K562 (cell line): Measurements from ENCODE around the gene LRRC10B. TPM values are rescaled to one million over a fixed set of nuclear protein-coding genes. Genes with fewer than 3 reads are reported as not detected.

Experiments used
- CHD1 ChIP-seq: fragments of 200-600 bp; sonication (generic); IDR thresholded peaks from one replicate; pipeline ENCODE4 v1.6.1; 2012; ENCODE audit warnings: mild to moderate bottlenecking, moderate library complexity, low read length, inconsistent platforms
- CREB1 ChIP-seq, 2 experiments: sonication (generic) in 1 of 2; formaldehyde crosslinking in 1 of 2; IDR thresholded peaks; 2 replicates each; pipeline versions ENCODE4 v1.6.1 to v1.8.0; 2012 to 2022; ENCODE audit warnings: inconsistent platforms in 1 of 2, mild to moderate bottlenecking in 1 of 2, missing genetic modification reagents in 1 of 2, moderate library complexity in 1 of 2
- ELF1 ChIP-seq: fragments of 200-800 bp; sonication (Bioruptor generic); IDR thresholded peaks from 2 replicates; pipeline ENCODE4 v1.6.1; 2016; ENCODE audit warnings: missing genetic modification characterization, missing compliant biosample characterization
- GABPB1 ChIP-seq: sonication (generic); formaldehyde crosslinking; IDR thresholded peaks from 2 replicates; pipeline ENCODE4 v1.8.0; 2022; ENCODE audit warnings: mild to moderate bottlenecking, missing genetic modification reagents
- OTX1 ChIP-seq: fragments of 450-650 bp; formaldehyde crosslinking; IDR thresholded peaks from 2 replicates; pipeline ENCODE4 v1.4.0; 2022; ENCODE audit warnings: mild to moderate bottlenecking
- PHB2 ChIP-seq: fragments of 450-650 bp; IDR thresholded peaks from 2 replicates; pipeline ENCODE4 v1.6.1; 2017; ENCODE audit warnings: low read depth
- RAD51 ChIP-seq: fragments of 450-650 bp; IDR thresholded peaks from 2 replicates; pipeline ENCODE4 v1.7.1; 2016; ENCODE audit warnings: low read depth, mild to moderate bottlenecking, borderline replicate concordance
- RBM22 ChIP-seq: fragments of 200-400 bp; formaldehyde crosslinking; IDR thresholded peaks from 2 replicates; pipeline ENCODE4 v1.6.1; 2018; ENCODE audit warnings: low read length, low read depth; ENCODE audit not compliant: poor library complexity, severe bottlenecking
- RBM39 ChIP-seq: fragments of 200-400 bp; formaldehyde crosslinking; optimal IDR thresholded peaks from 2 replicates; pipeline ENCODE3; 2018; ENCODE audit warnings: low read depth, low read length
- RFX5 ChIP-seq: IDR thresholded peaks from 2 replicates; pipeline ENCODE4 v1.6.1; 2011; ENCODE audit warnings: low read depth, mild to moderate bottlenecking, improper control_type of control experiment, low read length
- SP2 ChIP-seq: IDR thresholded peaks from 2 replicates; pipeline ENCODE4 v1.6.1; 2011; ENCODE audit warnings: mild to moderate bottlenecking, low read depth, low read length, moderate library complexity; ENCODE audit not compliant: poor library complexity, severe bottlenecking; ENCODE audit errors: extremely low read depth
- ZNF740 ChIP-seq, 3 experiments: fragments of 200-800 bp in 1 of 3; sonication (Bioruptor generic) in 1 of 3; sonication (generic) in 1 of 3; formaldehyde crosslinking in 1 of 3; IDR thresholded peaks; 2 replicates each; pipeline versions ENCODE4 v1.6.1 to v1.8.0; 2016 to 2022; ENCODE audit warnings: mild to moderate bottlenecking in 2 of 3, missing compliant biosample characterization in 2 of 3, missing genetic modification characterization in 2 of 3, missing genetic modification reagents in 1 of 3
- polyA plus RNA-seq, 8 experiments: library from polyadenylated mRNA; depleted of rRNA in 4 of 8; stranded (reverse) in 5 of 8; unstranded in 3 of 8; fragments of >200 nt; fragmentation: Nextera tagmentation in 2 of 8; fragmentation: Illumina TruSeq in 1 of 8; extraction: Ambion mirVana in 2 of 8; extraction: Trizol in 1 of 8; gene quantifications; 2 replicates each; pipeline versions ENCODE4 v1.2.1 to v1.2.3, GENCODE V29; 2011 to 2014; ENCODE audit warnings: inconsistent platforms in 1 of 8, missing spikeins in 1 of 8
- total RNA-seq, 7 experiments: library from RNA; depleted of rRNA in 6 of 7; stranded (reverse); fragments of >200 nt in 6 of 7; fragmentation: Illumina TruSeq in 2 of 7; extraction: Trizol in 2 of 7; gene quantifications; 2 replicates each; pipeline versions ENCODE4 v1.2.1 to v1.2.3, GENCODE V29; 2011 to 2021; ENCODE audit warnings: low replicate concordance in 1 of 7
- TF ChIP-seq, protein P1 (sequence below): fragments of 150-350 bp; IDR thresholded peaks from 2 replicates; pipeline ENCODE4 v1.6.1; 2014; ENCODE audit warnings: low read depth, mild to moderate bottlenecking, low read length, borderline replicate concordance
- TF ChIP-seq, protein P2 (sequence below): sonication (generic); formaldehyde crosslinking; IDR thresholded peaks from 2 replicates; pipeline ENCODE4 v1.8.1; 2023; ENCODE audit warnings: mild to moderate bottlenecking, missing genetic modification reagents

The LRRC10B gene
- total and polyA plus RNA-seq, 9 of the 15 experiments (the other 6 are each of a cell fraction or from before 2014, with no cell fraction given): 0.11 TPM; not detected in 8

DNA sequence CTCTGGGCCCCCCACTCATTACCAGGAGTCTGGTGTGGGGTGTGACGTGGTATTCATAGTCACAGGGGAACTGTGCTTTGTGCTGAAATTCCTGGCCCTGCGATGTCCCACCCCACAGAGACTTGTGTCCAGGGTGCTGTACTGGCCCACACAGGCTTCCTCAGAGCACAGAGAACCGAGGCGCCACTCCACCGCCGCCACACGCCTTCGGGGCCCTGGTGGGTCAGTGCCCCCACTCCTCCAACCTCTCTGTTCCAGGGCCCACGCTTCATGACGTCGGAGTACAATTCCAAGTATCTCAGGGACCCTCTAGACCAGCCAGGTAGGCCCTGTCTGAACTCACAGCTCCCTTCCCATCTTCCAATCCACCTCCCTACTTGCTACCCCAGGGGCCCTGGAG, 23.5 kb upstream of the LRRC10B start (continued):
- TF ChIP-seq, protein P1, sequence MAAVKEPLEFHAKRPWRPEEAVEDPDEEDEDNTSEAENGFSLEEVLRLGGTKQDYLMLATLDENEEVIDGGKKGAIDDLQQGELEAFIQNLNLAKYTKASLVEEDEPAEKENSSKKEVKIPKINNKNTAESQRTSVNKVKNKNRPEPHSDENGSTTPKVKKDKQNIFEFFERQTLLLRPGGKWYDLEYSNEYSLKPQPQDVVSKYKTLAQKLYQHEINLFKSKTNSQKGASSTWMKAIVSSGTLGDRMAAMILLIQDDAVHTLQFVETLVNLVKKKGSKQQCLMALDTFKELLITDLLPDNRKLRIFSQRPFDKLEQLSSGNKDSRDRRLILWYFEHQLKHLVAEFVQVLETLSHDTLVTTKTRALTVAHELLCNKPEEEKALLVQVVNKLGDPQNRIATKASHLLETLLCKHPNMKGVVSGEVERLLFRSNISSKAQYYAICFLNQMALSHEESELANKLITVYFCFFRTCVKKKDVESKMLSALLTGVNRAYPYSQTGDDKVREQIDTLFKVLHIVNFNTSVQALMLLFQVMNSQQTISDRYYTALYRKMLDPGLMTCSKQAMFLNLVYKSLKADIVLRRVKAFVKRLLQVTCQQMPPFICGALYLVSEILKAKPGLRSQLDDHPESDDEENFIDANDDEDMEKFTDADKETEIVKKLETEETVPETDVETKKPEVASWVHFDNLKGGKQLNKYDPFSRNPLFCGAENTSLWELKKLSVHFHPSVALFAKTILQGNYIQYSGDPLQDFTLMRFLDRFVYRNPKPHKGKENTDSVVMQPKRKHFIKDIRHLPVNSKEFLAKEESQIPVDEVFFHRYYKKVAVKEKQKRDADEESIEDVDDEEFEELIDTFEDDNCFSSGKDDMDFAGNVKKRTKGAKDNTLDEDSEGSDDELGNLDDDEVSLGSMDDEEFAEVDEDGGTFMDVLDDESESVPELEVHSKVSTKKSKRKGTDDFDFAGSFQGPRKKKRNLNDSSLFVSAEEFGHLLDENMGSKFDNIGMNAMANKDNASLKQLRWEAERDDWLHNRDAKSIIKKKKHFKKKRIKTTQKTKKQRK: no peak
- TF ChIP-seq, protein P2, sequence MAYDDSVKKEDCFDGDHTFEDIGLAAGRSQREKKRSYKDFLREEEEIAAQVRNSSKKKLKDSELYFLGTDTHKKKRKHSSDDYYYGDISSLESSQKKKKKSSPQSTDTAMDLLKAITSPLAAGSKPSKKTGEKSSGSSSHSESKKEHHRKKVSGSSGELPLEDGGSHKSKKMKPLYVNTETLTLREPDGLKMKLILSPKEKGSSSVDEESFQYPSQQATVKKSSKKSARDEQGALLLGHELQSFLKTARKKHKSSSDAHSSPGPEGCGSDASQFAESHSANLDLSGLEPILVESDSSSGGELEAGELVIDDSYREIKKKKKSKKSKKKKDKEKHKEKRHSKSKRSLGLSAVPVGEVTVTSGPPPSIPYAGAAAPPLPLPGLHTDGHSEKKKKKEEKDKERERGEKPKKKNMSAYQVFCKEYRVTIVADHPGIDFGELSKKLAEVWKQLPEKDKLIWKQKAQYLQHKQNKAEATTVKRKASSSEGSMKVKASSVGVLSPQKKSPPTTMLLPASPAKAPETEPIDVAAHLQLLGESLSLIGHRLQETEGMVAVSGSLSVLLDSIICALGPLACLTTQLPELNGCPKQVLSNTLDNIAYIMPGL (CRISPR knock-in tag): no peak
- TF ChIP-seq CHD1 (no peak), RBM22 (no peak), ZNF740 (CRISPR knock-in tag; IDR thresholded peaks at IDR 0.05) (no peak), ZNF740 (tag; IDR thresholded peaks at IDR 0.05) (no peak), CREB1 (IDR thresholded peaks at IDR 0.05) (no peak), CREB1 (CRISPR knock-in tag; IDR thresholded peaks at IDR 0.05) (no peak), SP2 (no peak), PHB2 (no peak), OTX1 (CRISPR knock-in tag) (no peak), GABPB1 (no peak), ELF1 (tag) (no peak), RBM39 (no peak), RAD51 (no peak), RFX5 (no peak)
